ENCODE data around the gene PDGFRB.

Gene PDGFRB

GRCh38 chr5:150126921-150127265 is 28.8 kb downstream of the PDGFRB start:
- DNase-seq, result no peak

- no peak for DNase-seq
These were observed 29.3 kb downstream of the PDGFRB start for GRCh38 chr5:150126199-150126920.

GRCh38 chr5:150125334-150125733 is 30.3 kb downstream of the PDGFRB start:
- no peak for DNase-seq

DNA sequence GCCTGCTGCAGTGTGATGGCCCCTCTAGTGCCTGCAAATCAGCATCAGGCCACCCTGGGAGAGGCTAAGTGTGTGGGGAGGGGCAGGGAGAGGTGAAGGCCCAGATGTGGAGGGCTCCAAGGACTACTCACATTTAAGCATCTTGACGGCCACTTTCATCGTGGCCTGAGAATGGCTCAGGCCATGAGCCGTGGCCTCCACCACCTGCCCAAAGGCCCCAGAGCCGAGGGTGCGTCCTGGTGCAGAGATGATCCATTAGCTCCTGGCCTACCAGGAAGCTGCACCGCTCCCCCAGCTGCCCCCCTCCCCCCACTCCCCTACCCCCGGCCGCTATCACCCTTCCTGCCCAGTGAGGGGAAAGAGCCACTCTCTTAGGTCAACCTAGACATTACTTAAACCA is 31.0 kb downstream of the PDGFRB start:
- DNase-seq, result no peak

- no peak for DNase-seq
These were observed 31.5 kb downstream of the PDGFRB start for GRCh38 chr5:150124111-150124557.

DNA sequence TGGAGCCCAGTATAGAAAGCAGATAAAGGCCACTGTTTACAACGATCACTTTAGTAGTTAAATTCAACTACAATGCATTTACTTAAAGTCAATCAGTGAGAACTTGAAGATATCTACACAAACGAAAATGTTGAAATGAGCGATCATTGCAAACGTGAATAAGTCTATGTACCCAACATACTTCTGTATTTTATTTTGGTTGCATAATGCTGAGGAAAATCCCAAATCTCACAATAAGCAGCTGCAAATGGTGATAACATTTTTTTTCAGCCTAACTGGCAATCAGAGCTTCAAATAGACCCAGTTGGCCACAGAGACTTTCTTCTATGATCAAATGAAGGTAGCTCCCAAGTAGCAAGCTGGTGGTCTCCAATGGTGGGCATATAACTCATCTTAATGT is 32.1 kb downstream of the PDGFRB start:
- DNase-seq, result no peak

DNA sequence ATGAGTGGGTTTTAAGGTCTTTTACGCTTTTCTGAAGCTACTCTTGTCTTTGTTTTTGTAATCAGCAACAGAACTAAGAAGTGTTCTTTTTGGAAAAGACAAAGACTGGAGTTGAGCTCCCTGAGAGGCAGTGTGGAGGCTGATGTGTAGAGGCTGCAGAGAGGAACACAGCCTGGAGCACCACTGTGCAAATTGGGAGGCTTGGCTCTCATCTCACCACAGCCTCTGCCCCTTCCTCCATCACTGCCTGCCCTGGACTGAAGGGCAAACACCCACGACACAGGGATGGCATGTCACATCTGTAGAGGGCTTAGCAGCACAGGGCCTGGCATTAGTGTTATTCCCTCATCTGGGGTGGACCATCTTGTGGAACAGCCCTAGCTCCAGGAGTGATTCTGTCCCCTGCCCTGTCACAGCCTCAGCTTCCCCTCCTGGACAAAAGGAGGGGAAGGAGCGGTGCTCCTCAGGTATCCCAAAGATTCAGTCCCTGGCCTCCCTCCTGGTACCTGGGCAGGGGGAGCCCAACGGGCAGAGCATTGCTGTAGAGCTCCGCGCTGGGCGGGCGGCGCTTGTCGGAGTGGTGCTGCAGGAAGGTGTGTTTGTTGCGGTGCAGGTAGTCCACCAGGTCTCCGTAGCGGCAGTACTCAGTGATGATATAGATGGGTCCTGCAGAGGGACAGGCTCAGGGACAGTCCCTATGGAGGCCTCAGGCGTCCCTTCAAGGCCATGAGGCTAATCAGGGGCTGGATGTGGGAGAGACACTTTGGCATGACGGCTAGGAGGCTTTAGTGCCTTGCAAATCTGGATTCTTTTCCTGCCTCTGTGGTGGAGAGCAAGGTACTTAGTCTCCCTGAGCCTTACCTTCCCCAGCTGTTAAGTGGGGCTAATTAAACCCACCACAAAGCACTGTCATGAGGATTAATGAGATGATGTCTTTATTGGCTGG is 32.8 kb downstream of the PDGFRB start:
- no peak for DNase-seq

DNA sequence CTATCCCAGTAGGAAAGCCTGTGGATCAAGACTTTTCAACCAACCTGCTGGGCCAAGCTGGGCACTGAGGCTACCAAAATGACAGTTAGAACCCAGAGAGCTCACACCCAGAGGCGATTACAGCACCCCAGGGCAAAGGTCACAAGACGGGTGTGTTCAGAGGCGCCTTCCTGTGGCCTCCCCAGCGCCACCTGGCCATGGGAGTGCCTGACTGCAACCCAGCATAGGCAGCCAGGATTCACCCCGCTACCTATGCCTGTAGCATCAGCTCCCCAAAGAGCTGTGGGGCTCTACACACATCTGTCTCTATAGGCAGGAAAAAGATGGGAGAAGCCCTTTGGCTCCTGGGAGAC is 33.5 kb downstream of the PDGFRB start:
- no peak for DNase-seq

DNA sequence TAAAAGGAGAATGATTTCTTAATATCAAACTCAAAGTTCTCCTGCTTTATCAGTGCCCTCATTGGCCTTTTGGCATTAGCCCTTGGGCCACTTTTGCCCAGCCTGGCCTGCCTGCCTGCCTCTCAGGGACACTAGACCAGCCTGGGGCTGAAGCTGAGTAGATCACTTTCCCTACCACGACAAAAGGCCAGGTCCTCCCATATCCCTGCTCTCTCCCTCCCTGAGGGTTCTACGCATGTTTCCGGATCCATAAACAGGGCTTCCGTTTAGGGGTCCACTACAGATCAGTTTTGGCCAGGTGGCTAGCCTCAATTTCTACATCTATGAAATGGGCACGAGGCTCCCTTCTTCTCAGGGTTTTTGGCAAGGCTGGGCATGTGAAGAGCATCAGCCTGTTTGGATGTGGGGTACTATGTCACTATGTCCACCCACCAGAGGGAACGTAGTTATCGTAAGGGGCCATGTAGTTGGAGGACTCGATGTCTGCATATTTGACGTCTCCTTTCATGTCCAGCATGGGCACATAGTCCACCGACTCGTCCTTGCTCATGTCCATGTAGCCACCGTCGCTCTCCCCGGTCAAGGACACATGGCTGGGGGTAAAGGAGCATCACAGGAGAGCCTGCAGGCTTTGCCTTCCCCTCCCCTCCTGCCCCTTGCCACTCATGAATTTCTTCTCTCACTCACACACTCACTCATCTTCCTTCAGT is 34.0 kb downstream of the PDGFRB start:
- no peak for DNase-seq

DNA sequence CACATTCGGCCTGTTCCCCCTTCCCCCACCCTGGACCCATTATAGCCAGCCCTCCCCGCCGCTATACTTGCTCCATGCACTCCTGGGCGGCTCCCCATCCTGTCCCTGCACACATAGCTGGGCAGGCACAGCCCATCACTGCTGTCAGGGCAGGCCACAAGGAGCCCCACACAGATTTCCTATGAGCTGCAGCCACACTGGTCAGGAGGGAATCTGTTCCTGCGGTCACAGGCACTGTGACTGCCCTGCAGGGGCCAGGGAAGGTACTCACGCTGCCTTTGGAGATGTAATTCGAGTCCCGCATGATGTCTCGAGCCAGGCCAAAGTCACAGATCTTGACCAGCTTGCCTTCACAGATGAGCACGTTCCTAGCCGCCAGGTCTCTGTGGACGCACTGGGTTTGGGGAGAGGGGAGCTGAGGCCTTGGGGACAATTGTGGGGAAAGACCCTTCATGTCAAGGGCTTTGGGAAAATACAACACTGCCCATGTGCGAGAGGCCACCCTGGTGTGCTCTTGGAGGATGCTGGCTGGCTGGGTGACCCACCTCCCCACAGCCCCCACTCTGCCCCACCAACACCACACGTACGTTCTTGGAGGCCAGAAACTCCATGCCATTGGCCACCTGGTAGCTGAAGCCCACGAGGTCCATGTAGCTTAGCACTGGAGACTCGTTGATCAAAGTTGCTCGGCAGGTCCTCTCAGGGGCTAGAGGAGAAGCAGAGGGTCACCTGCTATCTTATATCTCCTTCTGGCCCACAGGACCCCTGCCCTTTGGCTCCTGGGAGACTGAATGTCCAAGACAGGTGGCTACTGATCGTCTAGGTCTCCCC is 34.8 kb downstream of the PDGFRB start:
- DNase-seq, result no peak

DNA sequence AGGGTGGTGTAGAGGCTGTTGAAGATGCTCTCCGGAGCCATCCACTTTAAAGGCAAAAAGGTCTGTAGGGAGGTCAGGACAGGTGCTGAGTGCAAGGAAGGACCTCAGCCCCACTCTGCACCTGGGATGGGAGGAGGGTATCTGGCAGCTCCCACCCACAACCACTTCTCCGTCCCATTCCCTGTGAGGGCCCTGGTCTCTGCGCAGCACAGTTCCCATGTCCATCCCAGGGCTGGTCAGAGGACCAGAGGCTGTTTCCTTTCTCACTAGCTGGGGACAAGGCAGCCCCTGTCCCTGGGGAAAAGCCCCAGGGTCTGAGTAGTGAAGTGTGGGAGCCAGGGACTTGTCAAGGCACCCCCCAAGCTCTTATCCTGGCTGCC is 35.6 kb downstream of the PDGFRB start:
- DNase-seq, result no peak

DNA sequence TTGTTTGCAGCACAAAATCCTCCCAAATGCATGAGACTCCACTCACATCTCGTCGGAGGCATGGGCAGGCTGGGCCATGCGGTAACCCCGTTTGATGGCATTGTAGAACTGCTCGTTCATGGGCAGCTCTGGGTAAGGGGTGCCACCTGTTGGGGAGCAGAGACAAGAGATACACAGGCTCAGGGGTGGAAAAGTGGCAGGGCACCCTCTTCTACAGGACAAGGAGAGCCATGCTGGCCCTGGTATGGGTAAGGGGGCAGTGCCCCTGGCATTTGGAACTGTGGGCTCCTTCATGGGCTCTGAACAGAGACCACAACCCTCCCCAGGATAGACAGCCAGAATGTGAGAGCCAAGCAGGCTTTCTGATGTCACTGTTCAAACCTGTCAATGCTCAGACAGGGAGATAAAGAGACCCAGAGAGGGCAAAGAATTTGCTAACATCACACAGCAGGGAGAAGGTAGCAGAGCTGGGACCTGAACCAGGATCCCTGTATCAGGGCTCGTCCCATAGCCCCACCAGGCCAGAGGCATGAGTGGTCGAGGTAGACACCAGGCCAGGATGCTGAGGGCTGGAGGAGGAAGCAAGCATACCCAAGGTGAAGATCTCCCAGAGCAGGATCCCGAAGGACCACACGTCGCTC is 36.1 kb downstream of the PDGFRB start:
- no peak for DNase-seq

GRCh38 chr5:150118561-150119229 is 37.0 kb downstream of the PDGFRB start:
- DNase-seq, result no peak

GRCh38 chr5:150117945-150118560 is 37.6 kb downstream of the PDGFRB start:
- no peak for DNase-seq

GRCh38 chr5:150116667-150117400 is 38.8 kb downstream of the PDGFRB start:
- DNase-seq, result no peak

- DNase-seq, result no peak
These were observed 40.8 kb downstream of the PDGFRB start for GRCh38 chr5:150114773-150115408.

GRCh38 chr5:150114102-150114641 is 41.5 kb downstream of the PDGFRB start:
- no peak for DNase-seq

GRCh38 chr5:150113047-150113744 is 42.4 kb downstream of the PDGFRB start:
- no peak for DNase-seq

All from SHP77 treated with DMSO at 0.1 percent for 48 hours (cell line).